ENCODE data around the gene CARD10. TPM values are rescaled to one million over a fixed set of nuclear protein-coding genes. Genes with fewer than 3 reads are reported as not detected.

CARD10 gene
- total RNA-seq, 2 donors from 2014 or later = 20.3 to 24.4 TPM

GRCh38 chr22:37442135-37442534 lies 77.1 kb downstream of the CARD10 start:
- no peak overlapping the region for H3K4me3 ChIP-seq (ENCODE audit: low read length)
- H3K4me3 Mint-ChIP-seq = no peak overlapping the region
- no peak for DNase-seq
- peak overlapping the region; percentile 18 for H3K27ac ChIP-seq (ENCODE audit: low read depth, low read length)
- 84 to 92% methylated on average over 7 to 8 of the region's 8 CpGs for WGBS, 2 experiments (ENCODE audit: insufficient coverage in 1 of 2, insufficient read length in 1 of 2)
- H3K36me3 ChIP-seq (ENCODE audit: control insufficient read depth, insufficient read depth, low read length) = no peaks in the 10 kb centered on the region
- no peaks in the 10 kb centered on the region for H3K4me1 Mint-ChIP-seq
- TF ChIP-seq, protein P1, sequence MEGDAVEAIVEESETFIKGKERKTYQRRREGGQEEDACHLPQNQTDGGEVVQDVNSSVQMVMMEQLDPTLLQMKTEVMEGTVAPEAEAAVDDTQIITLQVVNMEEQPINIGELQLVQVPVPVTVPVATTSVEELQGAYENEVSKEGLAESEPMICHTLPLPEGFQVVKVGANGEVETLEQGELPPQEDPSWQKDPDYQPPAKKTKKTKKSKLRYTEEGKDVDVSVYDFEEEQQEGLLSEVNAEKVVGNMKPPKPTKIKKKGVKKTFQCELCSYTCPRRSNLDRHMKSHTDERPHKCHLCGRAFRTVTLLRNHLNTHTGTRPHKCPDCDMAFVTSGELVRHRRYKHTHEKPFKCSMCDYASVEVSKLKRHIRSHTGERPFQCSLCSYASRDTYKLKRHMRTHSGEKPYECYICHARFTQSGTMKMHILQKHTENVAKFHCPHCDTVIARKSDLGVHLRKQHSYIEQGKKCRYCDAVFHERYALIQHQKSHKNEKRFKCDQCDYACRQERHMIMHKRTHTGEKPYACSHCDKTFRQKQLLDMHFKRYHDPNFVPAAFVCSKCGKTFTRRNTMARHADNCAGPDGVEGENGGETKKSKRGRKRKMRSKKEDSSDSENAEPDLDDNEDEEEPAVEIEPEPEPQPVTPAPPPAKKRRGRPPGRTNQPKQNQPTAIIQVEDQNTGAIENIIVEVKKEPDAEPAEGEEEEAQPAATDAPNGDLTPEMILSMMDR (conservative IDR thresholded peaks at IDR 0.05) = no peak
- H3K9me3 Mint-ChIP-seq = peaks cover 11% of the 10 kb centered on the region
- no peak overlapping the region for H3K27ac Mint-ChIP-seq
- H3K4me1 ChIP-seq (ENCODE audit: control insufficient read depth, insufficient read depth, low read length) = no peaks in the 10 kb centered on the region
- no peak overlapping the region for H3K9ac ChIP-seq (ENCODE audit: extremely low read depth, low read length, poor library complexity, severe bottlenecking)
- H3K27me3 Mint-ChIP-seq (ENCODE audit: insufficient read depth) = peaks cover 14% of the 10 kb centered on the region
- no peaks in the 10 kb centered on the region for H3K9me3 ChIP-seq (ENCODE audit: control insufficient read depth, low read length)
- H3K36me3 Mint-ChIP-seq (ENCODE audit: low read depth) = no peaks in the 10 kb centered on the region
- H3K27me3 ChIP-seq (ENCODE audit: control insufficient read depth, insufficient read depth, low read length, poor library complexity, severe bottlenecking) = no peaks in the 10 kb centered on the region

DNA sequence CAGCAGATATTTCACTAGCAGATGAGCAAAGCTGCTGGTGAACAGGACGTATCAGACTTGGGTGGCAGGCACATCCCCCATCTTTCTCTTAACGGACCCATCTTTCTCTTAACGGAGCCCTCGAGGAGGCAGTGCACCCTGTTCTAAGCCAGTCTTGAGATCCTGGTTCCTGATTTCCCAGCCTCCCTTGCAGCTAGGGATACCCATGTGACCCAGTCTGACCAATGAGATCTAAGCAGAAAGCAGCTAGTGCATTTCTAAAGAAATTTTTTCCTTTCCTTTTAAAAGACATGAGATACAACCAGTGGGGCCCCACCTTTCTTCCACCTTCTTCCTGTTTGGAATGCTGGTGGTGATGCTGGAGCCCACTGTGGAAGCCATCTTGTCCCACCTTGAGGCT lies 78.3 kb downstream of the CARD10 start:
- Mint-ChIP-seq H3K27ac (no peak overlapping the region), H3K27me3 (ENCODE audit: insufficient read depth) (peaks cover 14% of the 10 kb centered on the region)
- TF ChIP-seq, protein P1 (conservative IDR thresholded peaks at IDR 0.05) = no peak

More for the DNA sequence above, 78.3 kb downstream of the CARD10 start:
- no peak for DNase-seq
- H3K4me3 Mint-ChIP-seq = no peak overlapping the region
- no peak overlapping the region for H3K4me3 ChIP-seq (ENCODE audit: low read length)
- H3K4me1 Mint-ChIP-seq = no peaks in the 10 kb centered on the region
- no peak overlapping the region for H3K27ac ChIP-seq (ENCODE audit: low read depth, low read length)
- H3K9ac ChIP-seq (ENCODE audit: extremely low read depth, low read length, poor library complexity, severe bottlenecking) = no peak overlapping the region
- no peaks in the 10 kb centered on the region for H3K36me3 ChIP-seq (ENCODE audit: control insufficient read depth, insufficient read depth, low read length)
- H3K9me3 ChIP-seq (ENCODE audit: control insufficient read depth, low read length) = no peaks in the 10 kb centered on the region
- no peaks in the 10 kb centered on the region for H3K27me3 ChIP-seq (ENCODE audit: control insufficient read depth, insufficient read depth, low read length, poor library complexity, severe bottlenecking)
- no peaks in the 10 kb centered on the region for H3K36me3 Mint-ChIP-seq (ENCODE audit: low read depth)
- H3K4me1 ChIP-seq (ENCODE audit: control insufficient read depth, insufficient read depth, low read length) = no peaks in the 10 kb centered on the region
- WGBS, 2 experiments (ENCODE audit: insufficient coverage in 1 of 2, insufficient read length in 1 of 2) = 89 to 96% methylated on average over 4 of the region's 4 CpGs
- peaks cover 11% of the 10 kb centered on the region for H3K9me3 Mint-ChIP-seq

Other genes with a start within 250 kb of the CARD10 start
- gene CYTH4, start 236.9 kb downstream of the CARD10 start, total RNA-seq = not detected
- gene ELFN2, start 91.9 kb downstream of the CARD10 start, total RNA-seq = under 1 TPM; 0.40 to 0.46 TPM
- 1 to 10 TPM; 1.9 to 6.6 TPM for gene MFNG, start 33.0 kb downstream of the CARD10 start, total RNA-seq
- gene CDC42EP1, start 41.1 kb upstream of the CARD10 start, total RNA-seq = 10 to 100 TPM; 45.0 to 45.1 TPM
- under 1 TPM in 1 of 2 donors, not detected in 1; 0.86 TPM for gene LGALS2, start 60.7 kb upstream of the CARD10 start, total RNA-seq
- 10 to 100 TPM; 87.5 TPM for gene GGA1, start 89.4 kb upstream of the CARD10 start, total RNA-seq
- gene SH3BP1, start 120.3 kb upstream of the CARD10 start, total RNA-seq = 10 to 100 TPM; 37.7 to 38.6 TPM
- gene PDXP, start 139.3 kb upstream of the CARD10 start, total RNA-seq = 10 to 100 TPM; 23.5 to 29.3 TPM
- 10 to 100 TPM; 10.4 to 16.0 TPM for gene LGALS1, start 156.2 kb upstream of the CARD10 start, total RNA-seq
- gene NOL12, start 166.9 kb upstream of the CARD10 start, total RNA-seq = 10 to 100 TPM; 21.9 to 26.8 TPM
- gene TRIOBP, start 177.6 kb upstream of the CARD10 start, total RNA-seq = 10 to 100 TPM; 74.7 to 82.2 TPM